ENCODE results near the gene TBPL2. TPM values are rescaled to one million over a fixed set of nuclear protein-coding genes. Genes with fewer than 3 reads are reported as not detected.
"Not testable (repeated sequence)": the region's sequence is repeated elsewhere in the genome, so short reads cannot be mapped to it uniquely, and the experiment has no call there.

The TBPL2 gene
- total RNA-seq, result not detected in 3 replicates
- long read RNA-seq, result 0 reads

DNA sequence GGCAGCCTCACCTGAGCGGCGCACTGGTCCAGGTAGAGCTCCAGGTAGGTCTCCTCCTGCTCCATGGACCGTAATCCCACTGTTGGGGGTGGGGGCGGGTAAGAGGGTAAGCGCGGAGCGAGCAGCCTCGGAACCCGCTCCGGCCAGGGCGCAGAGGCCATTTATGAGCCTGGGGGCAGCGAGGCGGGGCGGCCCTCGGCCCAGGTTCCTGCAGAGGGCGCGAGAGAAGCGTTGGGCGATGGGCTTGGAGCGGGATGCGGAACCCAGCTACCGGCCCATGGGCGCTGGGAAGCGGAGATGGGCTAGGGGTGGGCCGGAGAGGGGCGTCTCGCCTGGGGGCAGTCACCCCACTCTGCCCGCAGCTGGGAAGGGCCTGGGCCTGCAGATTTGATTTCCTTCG is at the start of gene TBPL2:
TBPL2 (minus strand) TSS at position 232 of the 400 bp plus-strand sequence; CDS start at position 65, 167 bp downstream.
- Mint-ChIP-seq H3K27ac (ENCODE audit: unreplicated experiment) (no peak within 1 kb of the TSS), H3K27me3 (ENCODE audit: low read depth) (peaks cover 18% of the 10 kb centered on the region), H3K4me3 (ENCODE audit: unreplicated experiment) (no peak within 1 kb of the TSS), H3K9me3 (ENCODE audit: low read depth) (peaks cover 5% of the 10 kb centered on the region), H3K4me1 (ENCODE audit: low read depth) (peaks cover 6% of the 10 kb centered on the region), H3K36me3 (ENCODE audit: low read depth) (peaks cover 1% of the 10 kb centered on the region)
- TF ChIP-seq, protein P1, sequence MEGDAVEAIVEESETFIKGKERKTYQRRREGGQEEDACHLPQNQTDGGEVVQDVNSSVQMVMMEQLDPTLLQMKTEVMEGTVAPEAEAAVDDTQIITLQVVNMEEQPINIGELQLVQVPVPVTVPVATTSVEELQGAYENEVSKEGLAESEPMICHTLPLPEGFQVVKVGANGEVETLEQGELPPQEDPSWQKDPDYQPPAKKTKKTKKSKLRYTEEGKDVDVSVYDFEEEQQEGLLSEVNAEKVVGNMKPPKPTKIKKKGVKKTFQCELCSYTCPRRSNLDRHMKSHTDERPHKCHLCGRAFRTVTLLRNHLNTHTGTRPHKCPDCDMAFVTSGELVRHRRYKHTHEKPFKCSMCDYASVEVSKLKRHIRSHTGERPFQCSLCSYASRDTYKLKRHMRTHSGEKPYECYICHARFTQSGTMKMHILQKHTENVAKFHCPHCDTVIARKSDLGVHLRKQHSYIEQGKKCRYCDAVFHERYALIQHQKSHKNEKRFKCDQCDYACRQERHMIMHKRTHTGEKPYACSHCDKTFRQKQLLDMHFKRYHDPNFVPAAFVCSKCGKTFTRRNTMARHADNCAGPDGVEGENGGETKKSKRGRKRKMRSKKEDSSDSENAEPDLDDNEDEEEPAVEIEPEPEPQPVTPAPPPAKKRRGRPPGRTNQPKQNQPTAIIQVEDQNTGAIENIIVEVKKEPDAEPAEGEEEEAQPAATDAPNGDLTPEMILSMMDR (IDR thresholded peaks at IDR 0.05), result peak; percentile 43
- DNase-seq (ENCODE audit: low spot score), result peak; percentile 67

DNA sequence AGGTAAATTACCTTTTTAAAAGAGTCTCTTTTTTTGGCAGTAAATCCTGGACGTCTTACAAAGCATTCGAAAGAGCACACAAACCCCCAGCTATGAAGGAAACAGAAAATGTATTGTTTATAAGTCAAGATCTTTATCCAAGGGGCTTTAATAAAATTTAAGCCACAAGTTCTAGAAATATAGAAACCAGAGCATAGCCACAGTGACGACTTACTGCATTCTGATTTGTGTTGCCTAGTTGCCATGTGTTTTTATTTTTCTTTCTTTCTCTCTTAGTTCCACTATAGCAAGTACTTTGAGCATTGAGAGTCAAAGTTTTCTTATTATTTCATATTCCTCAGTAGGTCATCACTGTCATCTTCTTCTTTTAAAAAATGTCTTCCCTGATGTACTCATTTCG is 47.8 kb upstream of the TBPL2 start:
- no peaks in the 10 kb centered on the region for H3K9me3 Mint-ChIP-seq (ENCODE audit: low read depth)
- TF ChIP-seq, protein P1 (IDR thresholded peaks at IDR 0.05), result no peak
- H3K4me3 Mint-ChIP-seq (ENCODE audit: unreplicated experiment), result no peak overlapping the region
- no peaks in the 10 kb centered on the region for H3K36me3 Mint-ChIP-seq (ENCODE audit: low read depth)
- H3K27me3 Mint-ChIP-seq (ENCODE audit: low read depth), result no peaks in the 10 kb centered on the region
- no peak overlapping the region for H3K27ac Mint-ChIP-seq (ENCODE audit: unreplicated experiment)
- DNase-seq (ENCODE audit: low spot score), result no peak
- peaks cover 3% of the 10 kb centered on the region for H3K4me1 Mint-ChIP-seq (ENCODE audit: low read depth)

DNA sequence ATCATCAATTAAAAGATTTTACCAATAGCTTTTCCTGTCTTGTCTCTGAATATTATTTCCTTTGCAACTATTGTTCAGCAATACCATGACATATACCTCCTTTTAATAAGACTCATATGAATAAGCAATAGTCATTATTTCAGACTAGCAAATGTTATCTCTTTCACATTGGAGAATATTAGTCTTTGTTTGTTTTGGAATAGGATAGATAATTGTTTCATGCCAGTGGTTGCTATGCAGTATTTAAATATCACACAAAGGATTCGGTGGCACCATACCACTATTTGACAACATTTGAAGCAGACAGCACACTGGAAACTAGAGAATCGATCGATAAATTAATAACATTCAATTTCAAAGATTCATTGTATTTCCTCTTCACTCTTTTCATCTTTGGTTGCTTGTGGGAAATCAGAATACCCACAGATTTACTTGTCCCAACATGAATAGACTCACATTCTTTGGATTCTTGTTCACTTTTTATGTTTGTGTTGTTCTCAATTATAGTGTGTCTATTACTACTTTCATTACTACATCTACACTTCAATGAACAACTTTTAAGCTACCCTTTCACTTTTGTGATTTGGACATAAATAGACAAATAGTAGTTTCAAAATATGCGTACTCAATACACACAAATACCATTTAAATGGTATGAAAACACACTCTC is 42.7 kb upstream of the TBPL2 start:
- no peak overlapping the region for H3K4me3 Mint-ChIP-seq (ENCODE audit: unreplicated experiment)
- H3K36me3 Mint-ChIP-seq (ENCODE audit: low read depth), result no peaks in the 10 kb centered on the region
- TF ChIP-seq, protein P1 (IDR thresholded peaks at IDR 0.05), result no peak
- H3K27ac Mint-ChIP-seq (ENCODE audit: unreplicated experiment), result no peak overlapping the region
- no peaks in the 10 kb centered on the region for H3K9me3 Mint-ChIP-seq (ENCODE audit: low read depth)
- no peaks in the 10 kb centered on the region for H3K27me3 Mint-ChIP-seq (ENCODE audit: low read depth)
- H3K4me1 Mint-ChIP-seq (ENCODE audit: low read depth), result peaks cover 10% of the 10 kb centered on the region
- DNase-seq (ENCODE audit: low spot score), result no peak

DNA sequence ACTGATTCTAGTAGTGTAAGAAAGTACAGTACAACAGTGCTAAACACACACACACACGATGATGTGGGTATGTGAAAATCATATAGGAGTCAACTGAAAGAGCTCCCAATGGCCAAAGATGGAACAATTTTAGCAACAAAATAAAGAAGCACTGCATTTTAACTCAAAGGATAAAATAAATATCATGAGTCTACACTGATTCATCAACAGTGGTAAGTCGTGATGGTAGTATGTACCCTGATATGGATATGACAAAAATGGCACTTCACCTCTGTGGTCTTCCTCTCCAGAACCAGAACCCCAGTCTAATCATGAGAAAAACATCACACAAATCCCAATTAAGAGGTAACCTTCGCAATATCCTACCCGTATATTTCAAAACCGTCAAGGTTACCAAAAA is 41.4 kb upstream of the TBPL2 start:
- Mint-ChIP-seq H3K4me1 (ENCODE audit: low read depth) (peaks cover 10% of the 10 kb centered on the region), H3K27me3 (ENCODE audit: low read depth) (no peaks in the 10 kb centered on the region), H3K36me3 (ENCODE audit: low read depth) (no peaks in the 10 kb centered on the region), H3K4me3 (ENCODE audit: unreplicated experiment) (no peak overlapping the region), H3K9me3 (ENCODE audit: low read depth) (no peaks in the 10 kb centered on the region), H3K27ac (ENCODE audit: unreplicated experiment) (no peak overlapping the region)
- DNase-seq (ENCODE audit: low spot score), result no peak
- TF ChIP-seq, protein P1 (IDR thresholded peaks at IDR 0.05), result no peak

DNA sequence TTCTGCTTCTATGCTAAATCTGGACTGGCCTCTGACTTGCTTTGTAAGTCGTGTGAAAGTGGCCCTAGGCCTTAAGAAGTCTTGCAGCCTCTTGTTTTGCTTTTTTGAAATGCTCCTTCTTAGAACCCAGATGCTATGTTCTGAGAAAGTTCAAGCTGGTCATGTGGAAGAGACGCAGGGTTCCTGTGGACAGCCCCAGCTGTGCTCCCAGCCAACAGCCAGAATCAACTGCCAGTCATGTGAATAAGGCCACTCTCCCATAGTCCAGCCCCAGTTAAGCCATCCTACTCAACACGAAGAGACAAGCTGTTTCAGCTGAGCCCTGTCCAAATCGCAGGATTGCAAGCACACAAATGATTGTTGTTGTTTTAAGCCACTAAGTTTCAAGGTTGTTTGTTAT is 37.3 kb upstream of the TBPL2 start:
- no peak overlapping the region for H3K27ac Mint-ChIP-seq (ENCODE audit: unreplicated experiment)
- H3K9me3 Mint-ChIP-seq (ENCODE audit: low read depth), result no peaks in the 10 kb centered on the region
- H3K27me3 Mint-ChIP-seq (ENCODE audit: low read depth), result no peaks in the 10 kb centered on the region
- no peak overlapping the region for H3K4me3 Mint-ChIP-seq (ENCODE audit: unreplicated experiment)
- peaks cover 2% of the 10 kb centered on the region for H3K4me1 Mint-ChIP-seq (ENCODE audit: low read depth)
- H3K36me3 Mint-ChIP-seq (ENCODE audit: low read depth), result no peaks in the 10 kb centered on the region
- DNase-seq (ENCODE audit: low spot score), result no peak
- TF ChIP-seq, protein P1 (IDR thresholded peaks at IDR 0.05), result no peak

DNA sequence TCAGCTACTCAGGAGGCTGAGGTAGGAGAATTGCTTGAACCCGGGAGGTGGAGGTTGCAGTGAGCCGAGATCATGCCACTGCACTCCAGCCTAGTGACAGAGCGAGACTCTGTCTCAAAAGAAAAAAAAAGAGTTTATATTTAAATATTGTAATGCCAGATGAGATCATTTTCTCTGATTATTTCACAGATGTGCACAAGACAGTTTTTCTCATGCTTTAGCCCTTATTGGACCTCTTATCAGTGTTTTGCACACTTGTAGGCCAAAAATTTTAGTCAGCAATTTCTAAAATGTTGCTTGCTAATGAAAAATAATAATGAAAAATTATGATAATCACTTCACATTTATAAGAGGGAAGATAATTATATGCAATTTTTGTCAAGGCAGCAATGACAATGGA is 36.0 kb upstream of the TBPL2 start:
- not testable (repeated sequence) for H3K27ac Mint-ChIP-seq (ENCODE audit: unreplicated experiment); H3K9me3 Mint-ChIP-seq (ENCODE audit: low read depth); H3K4me1 Mint-ChIP-seq (ENCODE audit: low read depth); H3K4me3 Mint-ChIP-seq (ENCODE audit: unreplicated experiment); DNase-seq (ENCODE audit: low spot score); H3K27me3 Mint-ChIP-seq (ENCODE audit: low read depth); H3K36me3 Mint-ChIP-seq (ENCODE audit: low read depth)
